ENCODE measurements around the gene C5AR1.
"Not testable (repeated sequence)": the region's sequence is repeated elsewhere in the genome, so short reads cannot be mapped to it uniquely, and the experiment has no call there.

C5AR1 gene

GRCh38 chr19:47300867-47301266 lies 8.8 kb upstream of the C5AR1 start:
- H3K4me3 ChIP-seq (ENCODE audit: low read depth, low read length); H3K36me3 ChIP-seq (ENCODE audit: control insufficient read depth in 1 of 2, insufficient read depth in 2 of 2, low read length in 2 of 2); H3K27ac ChIP-seq (ENCODE audit: low read depth, low read length); H3K4me1 ChIP-seq (ENCODE audit: control insufficient read depth in 1 of 2, insufficient read depth in 2 of 2, low read length in 2 of 2); H4K91ac ChIP-seq (ENCODE audit: low read depth, low read length); H3K4ac ChIP-seq (ENCODE audit: low read depth, low read length); H3K9ac ChIP-seq (ENCODE audit: low read length); H4K8ac ChIP-seq (ENCODE audit: low read depth, low read length); H4K12ac ChIP-seq (ENCODE audit: low read depth, low read length); DNase-seq; H3K27me3 ChIP-seq (ENCODE audit: insufficient read depth, low read length); H2BK120ac ChIP-seq (ENCODE audit: insufficient read depth, low read length, poor library complexity); H2AK5ac ChIP-seq (ENCODE audit: low read length); H2BK12ac ChIP-seq (ENCODE audit: low read length); H3K18ac ChIP-seq (ENCODE audit: low read length); H2BK5ac ChIP-seq (ENCODE audit: low read depth, low read length, poor library complexity); H3K79me1 ChIP-seq (ENCODE audit: low read length); H3K23ac ChIP-seq (ENCODE audit: low read length); H3K79me2 ChIP-seq (ENCODE audit: control insufficient read depth, insufficient read depth, low read length, poor library complexity); H3K4me2 ChIP-seq (ENCODE audit: low read length); H3K9me3 ChIP-seq (ENCODE audit: insufficient read depth, low read depth, low read length); H2AFZ ChIP-seq (ENCODE audit: insufficient read depth, low read length, poor library complexity); H3K14ac ChIP-seq (ENCODE audit: low read length): not testable (repeated sequence)
- WGBS (ENCODE audit: extremely low coverage, insufficient coverage, insufficient read length) = no CpG with 5 or more reads among the region's 14 CpGs

DNA sequence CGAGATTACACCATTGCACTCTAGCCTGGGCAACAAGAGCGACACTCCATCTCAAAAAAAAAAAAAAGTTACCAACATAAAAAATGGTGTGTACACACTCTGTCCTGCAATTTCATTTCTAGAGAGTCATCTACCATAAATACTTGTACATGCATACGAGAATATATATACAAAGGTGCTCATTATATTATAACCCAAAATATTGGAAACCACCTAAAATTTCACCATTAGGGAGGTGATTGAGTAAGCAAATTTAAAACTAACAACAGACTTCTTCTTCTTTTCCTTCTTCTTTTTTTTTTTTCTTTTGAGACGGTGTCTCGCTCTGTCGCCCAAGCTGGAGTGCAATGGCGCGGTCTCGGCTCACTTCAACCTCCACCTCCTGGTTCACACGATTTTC lies 7.4 kb upstream of the C5AR1 start:
- H4K8ac ChIP-seq (ENCODE audit: low read depth, low read length) = no peak overlapping the region
- no peaks in the 10 kb centered on the region for H3K27me3 ChIP-seq (ENCODE audit: insufficient read depth, low read length)
- H3K36me3 ChIP-seq (ENCODE audit: control insufficient read depth in 1 of 2, insufficient read depth in 2 of 2, low read length in 2 of 2) = no peaks in the 10 kb centered on the region
- H3K14ac ChIP-seq (ENCODE audit: low read length) = no peak overlapping the region
- no peak overlapping the region for H3K18ac ChIP-seq (ENCODE audit: low read length)
- H3K4me1 ChIP-seq (ENCODE audit: control insufficient read depth in 1 of 2, insufficient read depth in 2 of 2, low read length in 2 of 2) = peaks cover 0 to 2% of the 10 kb centered on the region in 2 experiments
- no peak overlapping the region for H3K4me3 ChIP-seq (ENCODE audit: low read depth, low read length)
- no peak overlapping the region for H3K4me2 ChIP-seq (ENCODE audit: low read length)
- H2AFZ ChIP-seq (ENCODE audit: insufficient read depth, low read length, poor library complexity) = no peak overlapping the region
- no peak overlapping the region for H3K23ac ChIP-seq (ENCODE audit: low read length)
- no peak overlapping the region for H3K9ac ChIP-seq (ENCODE audit: low read length)
- H2BK12ac ChIP-seq (ENCODE audit: low read length) = no peak overlapping the region
- no peak for DNase-seq
- no peak overlapping the region for H4K91ac ChIP-seq (ENCODE audit: low read depth, low read length)
- H3K79me1 ChIP-seq (ENCODE audit: low read length) = no peaks in the 10 kb centered on the region
- no peak overlapping the region for H2AK5ac ChIP-seq (ENCODE audit: low read length)
- no peaks in the 10 kb centered on the region for H3K9me3 ChIP-seq (ENCODE audit: insufficient read depth, low read depth, low read length)
- WGBS (ENCODE audit: extremely low coverage, insufficient coverage, insufficient read length) = no CpG with 5 or more reads among the region's 10 CpGs
- no peak overlapping the region for H3K4ac ChIP-seq (ENCODE audit: low read depth, low read length)
- no peak overlapping the region for H3K27ac ChIP-seq (ENCODE audit: low read depth, low read length)
- H2BK120ac ChIP-seq (ENCODE audit: insufficient read depth, low read length, poor library complexity) = no peak overlapping the region
- H3K79me2 ChIP-seq (ENCODE audit: control insufficient read depth, insufficient read depth, low read length, poor library complexity) = no peaks in the 10 kb centered on the region
- no peak overlapping the region for H2BK5ac ChIP-seq (ENCODE audit: low read depth, low read length, poor library complexity)
- H4K12ac ChIP-seq (ENCODE audit: low read depth, low read length) = no peak overlapping the region

- Histone ChIP-seq H3K79me2 (ENCODE audit: control insufficient read depth, insufficient read depth, low read length, poor library complexity) (no peaks in the 10 kb centered on the region), H3K36me3 (ENCODE audit: control insufficient read depth in 1 of 2, insufficient read depth in 2 of 2, low read length in 2 of 2) (no peaks in the 10 kb centered on the region), H3K18ac (ENCODE audit: low read length) (no peak overlapping the region), H2AFZ (ENCODE audit: insufficient read depth, low read length, poor library complexity) (no peak overlapping the region), H3K4me1 (ENCODE audit: control insufficient read depth in 1 of 2, insufficient read depth in 2 of 2, low read length in 2 of 2) (peaks cover 0 to 2% of the 10 kb centered on the region in 2 experiments), H3K9me3 (ENCODE audit: insufficient read depth, low read depth, low read length) (no peaks in the 10 kb centered on the region), H3K27ac (ENCODE audit: low read depth, low read length) (no peak overlapping the region), H3K4ac (ENCODE audit: low read depth, low read length) (no peak overlapping the region), H3K79me1 (ENCODE audit: low read length) (no peaks in the 10 kb centered on the region), H2BK5ac (ENCODE audit: low read depth, low read length, poor library complexity) (no peak overlapping the region), H3K14ac (ENCODE audit: low read length) (no peak overlapping the region), H2AK5ac (ENCODE audit: low read length) (no peak overlapping the region), H2BK12ac (ENCODE audit: low read length) (no peak overlapping the region), H2BK120ac (ENCODE audit: insufficient read depth, low read length, poor library complexity) (no peak overlapping the region), H3K4me3 (ENCODE audit: low read depth, low read length) (no peak overlapping the region), H3K9ac (ENCODE audit: low read length) (no peak overlapping the region), H3K27me3 (ENCODE audit: insufficient read depth, low read length) (no peaks in the 10 kb centered on the region), H4K91ac (ENCODE audit: low read depth, low read length) (no peak overlapping the region), H3K4me2 (ENCODE audit: low read length) (no peak overlapping the region), H4K12ac (ENCODE audit: low read depth, low read length) (no peak overlapping the region), H4K8ac (ENCODE audit: low read depth, low read length) (no peak overlapping the region), H3K23ac (ENCODE audit: low read length) (no peak overlapping the region)
- no CpG with 5 or more reads among the region's 6 CpGs for WGBS (ENCODE audit: extremely low coverage, insufficient coverage, insufficient read length)
- DNase-seq = no peak
These were observed 5.7 kb upstream of the C5AR1 start for GRCh38 chr19:47303966-47304365.

DNA sequence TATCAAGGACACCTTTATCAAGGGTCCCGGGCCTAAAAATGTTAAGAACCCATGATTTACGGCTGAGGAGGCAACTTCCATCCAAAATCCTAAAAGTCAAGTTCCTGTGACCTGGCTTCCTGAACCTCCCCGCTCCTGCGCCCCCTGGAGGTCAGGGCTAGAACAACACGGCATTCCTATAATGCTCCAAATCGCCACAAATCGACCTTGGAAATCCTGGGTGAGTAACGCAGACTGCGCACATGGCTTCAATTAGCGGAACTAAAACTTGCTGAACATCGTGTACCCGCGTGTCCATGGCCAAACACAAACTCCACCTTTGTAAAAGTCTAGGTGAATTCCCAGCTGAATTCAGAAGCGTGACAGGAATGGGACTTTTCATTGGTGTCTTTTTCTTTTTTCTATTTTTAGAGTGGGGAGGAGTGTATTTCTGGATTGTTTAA lies 4.3 kb upstream of the C5AR1 start:
- H4K91ac ChIP-seq (ENCODE audit: low read depth, low read length) = no peak overlapping the region
- no peak overlapping the region for H3K14ac ChIP-seq (ENCODE audit: low read length)
- no peak overlapping the region for H3K4me2 ChIP-seq (ENCODE audit: low read length)
- no peak overlapping the region for H3K18ac ChIP-seq (ENCODE audit: low read length)
- H3K9me3 ChIP-seq (ENCODE audit: insufficient read depth, low read depth, low read length) = no peaks in the 10 kb centered on the region
- WGBS (ENCODE audit: extremely low coverage, insufficient coverage, insufficient read length) = no CpG with 5 or more reads among the region's 14 CpGs
- H3K79me2 ChIP-seq (ENCODE audit: control insufficient read depth, insufficient read depth, low read length, poor library complexity) = no peaks in the 10 kb centered on the region
- no peak overlapping the region for H2AFZ ChIP-seq (ENCODE audit: insufficient read depth, low read length, poor library complexity)
- no peak overlapping the region for H3K23ac ChIP-seq (ENCODE audit: low read length)
- no peaks in the 10 kb centered on the region for H3K79me1 ChIP-seq (ENCODE audit: low read length)
- no peak overlapping the region for H4K8ac ChIP-seq (ENCODE audit: low read depth, low read length)
- no peaks in the 10 kb centered on the region for H3K27me3 ChIP-seq (ENCODE audit: insufficient read depth, low read length)
- H2BK12ac ChIP-seq (ENCODE audit: low read length) = no peak overlapping the region
- no peak overlapping the region for H3K9ac ChIP-seq (ENCODE audit: low read length)
- peak; percentile 91 to 99 for DNase-seq
- H3K27ac ChIP-seq (ENCODE audit: low read depth, low read length) = no peak overlapping the region
- peaks cover 0 to 2% of the 10 kb centered on the region in 2 experiments for H3K4me1 ChIP-seq (ENCODE audit: control insufficient read depth in 1 of 2, insufficient read depth in 2 of 2, low read length in 2 of 2)
- no peak overlapping the region for H3K4ac ChIP-seq (ENCODE audit: low read depth, low read length)
- H2BK5ac ChIP-seq (ENCODE audit: low read depth, low read length, poor library complexity) = no peak overlapping the region
- H3K4me3 ChIP-seq (ENCODE audit: low read depth, low read length) = no peak overlapping the region
- H3K36me3 ChIP-seq (ENCODE audit: control insufficient read depth in 1 of 2, insufficient read depth in 2 of 2, low read length in 2 of 2) = no peaks in the 10 kb centered on the region
- H2AK5ac ChIP-seq (ENCODE audit: low read length) = no peak overlapping the region
- H2BK120ac ChIP-seq (ENCODE audit: insufficient read depth, low read length, poor library complexity) = no peak overlapping the region
- H4K12ac ChIP-seq (ENCODE audit: low read depth, low read length) = no peak overlapping the region
